GM23338 (cell line): ENCODE data around the gene CPLANE2. TPM values are rescaled to one million over a fixed set of nuclear protein-coding genes. Genes with fewer than 3 reads are reported as not detected.

Experiments
- ATAC-seq: fragments of 200-7000 bp; cut with Tn5 transposase; 3 replicates; pipeline ENCODE4 v1.9.1; 2020
- DNase-seq: peaks from one replicate; pipeline ENCODE4 v3.0.0-alpha.2; 2015; ENCODE audit warnings: low spot score
- H2AFZ ChIP-seq: fragments of 200-600 bp; sonication (generic); 2 replicates; pipeline ENCODE4 v1.8.0; 2016; ENCODE audit warnings: antibody characterized with exemption, mild to moderate bottlenecking, moderate library complexity
- H3F3A ChIP-seq: fragments of 200-600 bp; sonication (generic); replicated peaks from 2 replicates; pipeline ENCODE4 v1.8.0; 2017; ENCODE audit warnings: antibody characterized with exemption, mixed run types, low read depth
- H3K27ac ChIP-seq: fragments of 200-600 bp; sonication (generic); 2 replicates; pipeline ENCODE4 v1.6.1; 2016; ENCODE audit warnings: low read depth
- H3K27me3 ChIP-seq: fragments of 200-600 bp; sonication (generic); 2 replicates; pipeline ENCODE4 v1.8.0; 2016; ENCODE audit warnings: mild to moderate bottlenecking, mixed run types, moderate library complexity; ENCODE audit not compliant: insufficient read depth
- H3K36me3 ChIP-seq: fragments of 200-600 bp; sonication (generic); 2 replicates; pipeline ENCODE4 v1.8.0; 2016; ENCODE audit warnings: mild to moderate bottlenecking; ENCODE audit not compliant: insufficient read depth
- H3K4me1 ChIP-seq: fragments of 200-600 bp; sonication (generic); 2 replicates; pipeline ENCODE4 v1.8.0; 2016; ENCODE audit warnings: mild to moderate bottlenecking, moderate library complexity; ENCODE audit not compliant: insufficient read depth
- H3K4me2 ChIP-seq: fragments of 200-600 bp; sonication (generic); 2 replicates; pipeline ENCODE4 v1.7.1; 2017; ENCODE audit warnings: mixed run types
- H3K4me3 ChIP-seq: fragments of 200-600 bp; sonication (generic); 2 replicates; pipeline ENCODE4 v1.6.1; 2016; ENCODE audit warnings: mixed run types
- H3K79me2 ChIP-seq: fragments of 200-600 bp; sonication (generic); replicated peaks from 2 replicates; pipeline ENCODE4 v1.8.0; 2017; ENCODE audit warnings: mild to moderate bottlenecking; ENCODE audit not compliant: insufficient read depth
- H3K9me2 ChIP-seq: fragments of 200-600 bp; sonication (generic); 2 replicates; pipeline ENCODE4 v1.8.0; 2017; ENCODE audit not compliant: insufficient read depth
- H4K20me1 ChIP-seq: fragments of 200-600 bp; sonication (generic); replicated peaks from 2 replicates; pipeline ENCODE4 v1.8.0; 2017; ENCODE audit warnings: mild to moderate bottlenecking; ENCODE audit not compliant: insufficient read depth
- H3K27ac Mint-ChIP-seq: 2 replicates; pipeline ENCODE4 v1.8.0; 2020; ENCODE audit warnings: inconsistent platforms, mild to moderate bottlenecking, moderate library complexity, mixed read lengths
- H3K27me3 Mint-ChIP-seq: 3 replicates; pipeline ENCODE4 v1.8.0; 2022; ENCODE audit warnings: low read depth, mild to moderate bottlenecking, moderate library complexity, mixed read lengths, inconsistent platforms; ENCODE audit not compliant: insufficient read depth, poor library complexity
- H3K36me3 Mint-ChIP-seq: 3 replicates; pipeline ENCODE4 v1.8.0; 2021; ENCODE audit warnings: low read depth, mild to moderate bottlenecking, inconsistent platforms, moderate library complexity, mixed read lengths
- H3K4me1 Mint-ChIP-seq: 3 replicates; pipeline ENCODE4 v1.8.0; 2020; ENCODE audit warnings: mild to moderate bottlenecking, inconsistent platforms, mixed read lengths
- H3K4me3 Mint-ChIP-seq: 3 replicates; pipeline ENCODE4 v1.8.0; 2021; ENCODE audit warnings: moderate library complexity, mild to moderate bottlenecking, inconsistent platforms, mixed read lengths
- H3K9me3 Mint-ChIP-seq: 3 replicates; pipeline ENCODE4 v1.8.0; 2020; ENCODE audit warnings: moderate library complexity, mild to moderate bottlenecking, inconsistent platforms, mixed read lengths
- CREB1 ChIP-seq: fragments of 250-450 bp; sonication (Bioruptor Pico); IDR thresholded peaks from 2 replicates; pipeline ENCODE4 v1.5.0; 2020; ENCODE audit warnings: low read depth, mild to moderate bottlenecking, moderate library complexity
- CTCF ChIP-seq, 2 experiments: fragments of 200-600 bp in 1 of 2; sonication (generic) in 1 of 2; conservative IDR thresholded peaks; 2 replicates each; pipeline versions ENCODE4 v1.5.1 to v1.6.1; 2016 to 2017; ENCODE audit warnings: antibody characterized with exemption in 2 of 2, low read depth in 2 of 2, mild to moderate bottlenecking in 2 of 2, moderate library complexity in 1 of 2
- ETS1 ChIP-seq: IDR thresholded peaks from 2 replicates; pipeline ENCODE4 v1.6.1; 2016; ENCODE audit warnings: antibody characterized with exemption
- EZH2 ChIP-seq: fragments of 200-600 bp; sonication (generic); IDR thresholded peaks from one replicate; pipeline ENCODE4 v1.8.0; 2017; ENCODE audit warnings: antibody characterized with exemption, mild to moderate bottlenecking, low read depth; ENCODE audit not compliant: unreplicated experiment
- EZH2phosphoT487 ChIP-seq: fragments of 200-600 bp; sonication (generic); IDR thresholded peaks from one replicate; pipeline ENCODE4 v1.8.1; 2018; ENCODE audit warnings: antibody characterized with exemption; ENCODE audit not compliant: unreplicated experiment
- JUNB ChIP-seq: IDR thresholded peaks from one replicate; pipeline ENCODE4 v1.6.1; 2016; ENCODE audit warnings: antibody characterized with exemption; ENCODE audit not compliant: unreplicated experiment
- NANOG ChIP-seq: IDR thresholded peaks from 2 replicates; pipeline ENCODE4 v1.6.1; 2016; ENCODE audit warnings: antibody characterized with exemption, borderline replicate concordance
- POLR2AphosphoS5 ChIP-seq: IDR thresholded peaks from 2 replicates; pipeline ENCODE4 v1.6.1; 2016; ENCODE audit warnings: antibody characterized with exemption, low read depth
- REST ChIP-seq: IDR thresholded peaks from one replicate; pipeline ENCODE4 v1.6.1; 2018; ENCODE audit warnings: antibody characterized with exemption; ENCODE audit not compliant: unreplicated experiment
- STAT1 ChIP-seq: IDR thresholded peaks from one replicate; pipeline ENCODE4 v1.6.1; 2016; ENCODE audit warnings: antibody characterized with exemption; ENCODE audit not compliant: unreplicated experiment
- ZNF114 ChIP-seq: fragments of 250-450 bp; sonication (Bioruptor Pico); IDR thresholded peaks from 2 replicates; pipeline ENCODE4 v1.5.0; 2020; ENCODE audit warnings: mild to moderate bottlenecking, moderate library complexity
- ZNF331 ChIP-seq: fragments of 250-450 bp; sonication (Bioruptor Pico); IDR thresholded peaks from 2 replicates; pipeline ENCODE4 v1.5.0; 2020; ENCODE audit warnings: low read depth, mild to moderate bottlenecking, moderate library complexity
- ZNF462 ChIP-seq: fragments of 250-450 bp; sonication (Bioruptor Pico); IDR thresholded peaks from 2 replicates; pipeline ENCODE4 v1.5.0; 2020; ENCODE audit warnings: mild to moderate bottlenecking, moderate library complexity
- polyA plus RNA-seq: library from polyadenylated mRNA; unstranded; fragments of >200 nt; fragmentation: Nextera tagmentation; extraction: Ambion mirVana; gene quantifications from 2 replicates; pipeline ENCODE4 v1.2.1, GENCODE V29; 2016
- total RNA-seq: library from RNA; depleted of rRNA; stranded (reverse); fragments of >200 nt; shearing (Covaris generic); gene quantifications from 2 replicates; pipeline ENCODE4 v1.2.3, GENCODE V29; 2014

The CPLANE2 gene
- total and polyA plus RNA-seq, 2 experiments from 2014 or later, result 0.44 to 1.8 TPM

GRCh38 chr1:16189921-16190621, 46.9 kb downstream of the CPLANE2 start:
- Histone ChIP-seq H3K27me3 (no peaks in the 10 kb centered on the region), H3K4me2 (no peak overlapping the region), H3K79me2 (no peaks in the 10 kb centered on the region), H3K9me2 (no peaks in the 10 kb centered on the region), H3K36me3 (no peaks in the 10 kb centered on the region), H3F3A (no peaks in the 10 kb centered on the region), H3K4me1 (no peaks in the 10 kb centered on the region; the same call in 1 of the 2 replicates), H4K20me1 (no peaks in the 10 kb centered on the region), H3K4me3 (no peak overlapping the region), H3K27ac (no peak overlapping the region), H2AFZ (no peak overlapping the region)
- Mint-ChIP-seq H3K27me3 (peaks cover 4% of the 10 kb centered on the region), H3K9me3 (no peaks in the 10 kb centered on the region), H3K4me1 (no peaks in the 10 kb centered on the region; the same call in 2 of the 3 replicates), H3K27ac (no peak overlapping the region), H3K36me3 (no peaks in the 10 kb centered on the region), H3K4me3 (no peak overlapping the region)
- ATAC-seq, result no peak
- TF ChIP-seq POLR2AphosphoS5, result no peak
- no peak for TF ChIP-seq EZH2
- TF ChIP-seq NANOG, result no peak
- TF ChIP-seq JUNB, result no peak
- TF ChIP-seq ETS1, result no peak
- no peak for TF ChIP-seq EZH2phosphoT487
- no peak for TF ChIP-seq ZNF462 (CRISPR knock-in tag)
- no peak for TF ChIP-seq ZNF331 (CRISPR knock-in tag)
- no peak for TF ChIP-seq CREB1 (CRISPR knock-in tag)
- TF ChIP-seq CTCF (conservative IDR thresholded peaks at IDR 0.05; ENCODE audit: low read depth in 2 of 2), result no peak
- TF ChIP-seq STAT1, result no peak
- no peak for TF ChIP-seq ZNF114 (CRISPR knock-in tag)
- no peak for TF ChIP-seq REST
- DNase-seq, result no peak
